CD4-positive, CD25-positive, alpha-beta regulatory T cell (primary cell): Measurements from ENCODE around the gene SRC. TPM values are rescaled to one million over a fixed set of nuclear protein-coding genes. Genes with fewer than 3 reads are reported as not detected.

Experiments
- ATAC-seq, 2 donors: fragments of 150-1000 bp; cut with Tn5 transposase; one replicate each; pipeline ENCODE4 v1.10.0; 2021; ENCODE audit warnings: low read depth in 2 of 2, moderate number of reproducible peaks in 2 of 2, moderate library complexity in 1 of 2
- DNase-seq, 3 donors: peaks; one replicate each; pipeline versions ENCODE4 v3.0.0 to v3.0.0-alpha.2; 2012 to 2022; ENCODE audit warnings: mixed read lengths in 1 of 3
- H3K27ac ChIP-seq: one replicate; pipeline ENCODE4 v1.7.0; 2013; ENCODE audit warnings: mild to moderate bottlenecking, low read length; ENCODE audit not compliant: insufficient read depth, poor library complexity, severe bottlenecking
- H3K27me3 ChIP-seq: one replicate; pipeline ENCODE4 v1.7.0; 2013; ENCODE audit warnings: low read length; ENCODE audit not compliant: control insufficient read depth, insufficient read depth
- H3K36me3 ChIP-seq: one replicate; pipeline ENCODE4 v1.7.0; 2013; ENCODE audit warnings: mild to moderate bottlenecking, low read length, moderate library complexity; ENCODE audit not compliant: control insufficient read depth, insufficient read depth
- H3K4me1 ChIP-seq: 2 replicates; pipeline ENCODE4 v1.7.0; 2013; ENCODE audit warnings: mild to moderate bottlenecking, low read length; ENCODE audit not compliant: insufficient read depth, control insufficient read depth, poor library complexity, severe bottlenecking
- H3K4me3 ChIP-seq: one replicate; pipeline ENCODE4 v1.7.0; 2013; ENCODE audit warnings: low read depth, mild to moderate bottlenecking, low read length, moderate library complexity
- H3K9me3 ChIP-seq, 2 experiments: 1 replicate in 1 of 2; 2 replicates in 1 of 2; pipeline ENCODE4 v1.7.0; 2013; ENCODE audit warnings: low read length in 2 of 2, mild to moderate bottlenecking in 1 of 2, moderate library complexity in 1 of 2; ENCODE audit not compliant: control insufficient read depth in 2 of 2
- H3K27ac Mint-ChIP-seq, 3 donors: one replicate each; pipeline ENCODE4 v1.8.0; 2020 to 2022; ENCODE audit warnings: mild to moderate bottlenecking in 3 of 3, mixed read lengths in 3 of 3, moderate library complexity in 2 of 3
- H3K27me3 Mint-ChIP-seq: one replicate; pipeline ENCODE4 v1.8.0; 2022; ENCODE audit warnings: mild to moderate bottlenecking, mixed read lengths
- H3K36me3 Mint-ChIP-seq: one replicate; pipeline ENCODE4 v1.8.0; 2020; ENCODE audit warnings: mixed read lengths
- H3K4me1 Mint-ChIP-seq, 4 donors: one replicate each; pipeline ENCODE4 v1.8.0; 2020 to 2022; ENCODE audit warnings: mixed read lengths in 4 of 4, mild to moderate bottlenecking in 1 of 4
- H3K4me3 Mint-ChIP-seq, 4 donors: one replicate each; pipeline ENCODE4 v1.8.0; 2020 to 2022; ENCODE audit warnings: mild to moderate bottlenecking in 4 of 4, mixed read lengths in 4 of 4, moderate library complexity in 3 of 4
- H3K9me3 Mint-ChIP-seq, 7 donors: one replicate each; pipeline ENCODE4 v1.8.0; 2020 to 2022; ENCODE audit warnings: mixed read lengths in 7 of 7, mild to moderate bottlenecking in 3 of 7, moderate library complexity in 2 of 7
- polyA plus RNA-seq, 4 donors: library from polyadenylated mRNA; unstranded; fragments of 300-500 nt; fragmentation: Illumina TruSeq; gene quantifications; one replicate each; pipeline ENCODE4 v1.2.3, GENCODE V29; 2021
- total RNA-seq: library from RNA; stranded (reverse); gene quantifications from one replicate; pipeline ENCODE4 v1.2.3, GENCODE V29; 2022

The SRC gene
- total and polyA plus RNA-seq, 5 donors from 2014 or later = 0.29 to 5.5 (median 0.56) TPM; not detected in 1

DNA sequence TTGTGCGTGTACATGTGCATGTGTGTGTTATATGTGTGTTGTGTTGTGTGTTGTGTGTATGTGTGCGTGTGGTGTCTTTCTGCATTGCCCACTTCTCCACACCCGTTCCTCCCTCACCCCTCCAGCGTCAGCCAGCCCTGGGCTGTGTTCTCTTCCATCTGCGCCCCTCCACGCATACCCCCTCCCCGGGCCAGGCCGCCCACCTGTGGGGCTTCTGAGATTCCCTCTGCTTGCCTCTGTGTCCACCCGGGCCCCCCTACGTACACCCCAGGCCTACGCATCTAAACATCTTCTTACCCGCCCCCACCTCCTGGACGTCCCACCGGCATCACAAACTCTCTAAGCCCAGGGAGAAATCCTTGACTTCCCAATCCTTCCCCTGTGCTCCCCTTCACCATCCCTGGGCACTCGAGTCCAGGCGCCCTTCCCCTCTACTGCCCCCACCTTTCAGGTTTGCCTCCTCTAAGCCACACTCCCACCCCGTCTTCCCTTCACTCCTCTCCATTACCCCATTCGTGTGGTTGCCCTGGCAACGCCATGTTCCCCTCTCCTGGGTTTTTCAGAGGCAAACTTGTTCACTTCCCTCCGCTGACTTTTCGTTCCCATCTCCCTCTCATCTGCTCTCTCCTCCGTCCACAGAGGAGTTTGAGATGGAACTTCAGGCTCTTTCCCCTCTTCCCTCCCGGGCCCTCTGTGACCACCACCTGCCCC, 93.4 kb downstream of the SRC start:
- peaks cover 5% of the 10 kb centered on the region for H3K27me3 Mint-ChIP-seq
- Histone ChIP-seq H3K36me3 (no peaks in the 10 kb centered on the region), H3K4me1 (no peaks in the 10 kb centered on the region), H3K27me3 (no peaks in the 10 kb centered on the region), H3K27ac (no peak overlapping the region), H3K4me3 (no peak overlapping the region), H3K9me3 (no peaks in the 10 kb centered on the region)
- no peaks in the 10 kb centered on the region for H3K4me1 Mint-ChIP-seq
- no peaks in the 10 kb centered on the region for H3K36me3 Mint-ChIP-seq
- ATAC-seq (no peak), DNase-seq (no peak)
- no peaks in the 10 kb centered on the region for H3K9me3 Mint-ChIP-seq
- peak overlapping the region in 1 of 3 donors; percentile 92 for H3K27ac Mint-ChIP-seq
- no peak overlapping the region for H3K4me3 Mint-ChIP-seq

GRCh38 chr20:37441023-37441422, 95.1 kb downstream of the SRC start:
- Mint-ChIP-seq H3K4me3 (no peak overlapping the region), H3K36me3 (no peaks in the 10 kb centered on the region), H3K27me3 (peaks cover 5% of the 10 kb centered on the region), H3K4me1 (peaks cover 0 to 2% (median 0%) of the 10 kb centered on the region in 4 donors), H3K27ac (no peak overlapping the region), H3K9me3 (no peaks in the 10 kb centered on the region)
- no peak for ATAC-seq
- no peak overlapping the region for H3K27ac ChIP-seq
- no peaks in the 10 kb centered on the region for H3K4me1 ChIP-seq
- no peak overlapping the region for H3K4me3 ChIP-seq
- DNase-seq = no peak
- H3K36me3 ChIP-seq = no peaks in the 10 kb centered on the region
- no peaks in the 10 kb centered on the region for H3K9me3 ChIP-seq
- no peaks in the 10 kb centered on the region for H3K27me3 ChIP-seq

GRCh38 chr20:37442547-37442946, 96.6 kb downstream of the SRC start:
- Mint-ChIP-seq H3K4me1 (peaks cover 0 to 2% (median 0%) of the 10 kb centered on the region in 4 donors), H3K4me3 (no peak overlapping the region), H3K27me3 (no peaks in the 10 kb centered on the region), H3K9me3 (peaks cover 0 to 1% (median 0%) of the 10 kb centered on the region in 7 donors), H3K36me3 (no peaks in the 10 kb centered on the region), H3K27ac (no peak overlapping the region)
- H3K4me1 ChIP-seq = no peaks in the 10 kb centered on the region
- no peaks in the 10 kb centered on the region for H3K9me3 ChIP-seq
- H3K27ac ChIP-seq = no peak overlapping the region
- ATAC-seq = no peak
- DNase-seq = no peak
- H3K36me3 ChIP-seq = no peaks in the 10 kb centered on the region
- H3K4me3 ChIP-seq = no peak overlapping the region
- H3K27me3 ChIP-seq = no peaks in the 10 kb centered on the region

GRCh38 chr20:37442986-37443385, 97.0 kb downstream of the SRC start:
- no peaks in the 10 kb centered on the region for H3K9me3 ChIP-seq
- DNase-seq (no peak), ATAC-seq (no peak)
- H3K27ac Mint-ChIP-seq = no peak overlapping the region
- no peaks in the 10 kb centered on the region for H3K27me3 Mint-ChIP-seq
- peaks cover 0 to 1% (median 0%) of the 10 kb centered on the region in 7 donors for H3K9me3 Mint-ChIP-seq
- no peaks in the 10 kb centered on the region for H3K27me3 ChIP-seq
- no peaks in the 10 kb centered on the region for H3K36me3 Mint-ChIP-seq
- peaks cover 0 to 2% (median 0%) of the 10 kb centered on the region in 4 donors for H3K4me1 Mint-ChIP-seq
- H3K4me1 ChIP-seq = no peaks in the 10 kb centered on the region
- no peaks in the 10 kb centered on the region for H3K36me3 ChIP-seq
- H3K4me3 ChIP-seq = no peak overlapping the region
- H3K4me3 Mint-ChIP-seq = no peak overlapping the region
- H3K27ac ChIP-seq = no peak overlapping the region

DNA sequence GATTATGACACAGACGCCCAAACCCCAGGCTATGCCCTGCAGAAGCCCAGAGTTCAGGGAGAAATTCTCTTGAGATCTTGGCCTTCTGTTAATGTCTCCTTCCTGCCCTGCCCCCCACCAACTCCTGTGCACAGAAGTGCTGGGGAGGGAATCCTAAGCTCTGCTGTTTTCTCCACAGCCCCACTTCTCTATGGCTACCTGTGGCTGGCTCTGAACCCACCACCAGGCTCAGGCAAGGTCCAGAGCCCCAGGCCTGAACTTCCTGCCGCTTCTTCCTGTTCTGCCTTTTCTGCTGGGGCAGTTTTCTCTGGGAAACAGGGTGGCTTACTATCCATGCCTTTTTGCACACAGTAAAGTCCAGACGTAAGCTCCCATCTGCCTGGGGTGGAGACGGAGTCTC, 97.7 kb downstream of the SRC start:
- no peaks in the 10 kb centered on the region for H3K36me3 Mint-ChIP-seq

DNA sequence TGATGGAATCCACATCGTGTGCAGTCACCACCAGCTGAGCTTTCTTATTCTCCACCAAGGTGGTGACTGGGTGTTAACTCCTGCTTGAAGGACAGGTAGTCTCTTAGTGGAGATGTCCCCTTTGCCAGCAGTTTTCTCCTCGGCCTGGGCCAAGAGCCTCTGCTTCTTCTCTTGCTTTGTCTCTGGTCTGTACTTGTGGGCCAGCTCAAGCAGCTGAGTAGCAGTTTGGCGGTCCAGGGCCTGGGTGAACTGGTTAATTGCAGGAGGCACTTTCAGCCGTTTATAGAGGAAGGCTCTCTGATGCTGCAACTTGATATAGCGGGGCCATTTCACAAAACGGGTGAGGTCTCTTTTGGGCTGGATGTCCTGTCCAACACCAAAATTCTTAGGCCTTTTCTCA, 99.1 kb downstream of the SRC start:
- peaks cover 0 to 2% (median 0%) of the 10 kb centered on the region in 4 donors for H3K4me1 Mint-ChIP-seq
- H3K4me3 Mint-ChIP-seq = no peak overlapping the region
- H3K27ac Mint-ChIP-seq = no peak overlapping the region
- no peaks in the 10 kb centered on the region for H3K36me3 Mint-ChIP-seq
- Histone ChIP-seq H3K36me3 (no peaks in the 10 kb centered on the region), H3K4me3 (no peak overlapping the region), H3K27ac (no peak overlapping the region), H3K27me3 (no peaks in the 10 kb centered on the region), H3K4me1 (no peaks in the 10 kb centered on the region), H3K9me3 (no peaks in the 10 kb centered on the region)
- peaks cover 0 to 1% (median 0%) of the 10 kb centered on the region in 7 donors for H3K9me3 Mint-ChIP-seq
- DNase-seq (no peak), ATAC-seq (no peak)
- no peaks in the 10 kb centered on the region for H3K27me3 Mint-ChIP-seq

More for the DNA sequence above, 97.7 kb downstream of the SRC start:
- Histone ChIP-seq H3K4me3 (no peak overlapping the region), H3K4me1 (no peaks in the 10 kb centered on the region), H3K27ac (no peak overlapping the region), H3K36me3 (no peaks in the 10 kb centered on the region), H3K27me3 (no peaks in the 10 kb centered on the region), H3K9me3 (no peaks in the 10 kb centered on the region)
- no peaks in the 10 kb centered on the region for H3K27me3 Mint-ChIP-seq
- DNase-seq = no peak
- H3K9me3 Mint-ChIP-seq = peaks cover 0 to 1% (median 0%) of the 10 kb centered on the region in 7 donors
- H3K4me3 Mint-ChIP-seq = no peak overlapping the region
- H3K27ac Mint-ChIP-seq = no peak overlapping the region
- peaks cover 0 to 2% (median 0%) of the 10 kb centered on the region in 4 donors for H3K4me1 Mint-ChIP-seq
- ATAC-seq = no peak

DNA sequence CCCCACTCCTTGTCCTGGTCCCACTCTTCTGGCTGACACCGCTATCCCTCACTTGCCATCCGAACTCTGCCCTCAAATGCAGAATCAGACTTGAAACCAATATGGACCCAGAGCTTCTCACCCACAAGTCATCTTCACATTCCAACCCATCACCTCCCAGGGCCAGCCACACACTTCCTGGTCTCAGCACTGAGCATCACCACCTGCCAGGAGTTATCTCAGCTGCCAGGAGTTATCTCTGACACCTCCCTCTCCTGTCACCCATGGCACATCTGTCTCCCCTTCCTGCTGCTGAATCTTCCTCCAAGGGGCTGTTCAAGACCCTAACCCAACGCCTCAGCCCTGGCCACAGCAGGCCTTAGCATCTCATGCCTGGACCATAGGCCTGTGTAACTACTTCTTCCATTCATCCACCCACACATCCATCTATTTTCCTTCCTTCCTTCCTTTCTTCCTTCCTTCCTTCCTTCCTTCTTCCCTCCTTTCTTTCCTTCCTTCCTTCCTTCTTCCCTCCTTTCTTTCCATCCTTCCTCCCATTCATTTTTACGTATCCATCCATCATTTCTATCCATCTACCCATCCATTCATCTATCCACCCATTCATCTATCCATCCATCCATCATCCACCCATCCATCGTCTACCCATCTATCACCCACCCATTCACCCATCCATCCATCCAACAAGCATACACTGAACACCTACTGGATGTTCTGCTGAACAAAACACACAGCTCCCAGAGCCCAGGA, 100.5 kb downstream of the SRC start:
- peaks cover 0 to 1% (median 0%) of the 10 kb centered on the region in 7 donors for H3K9me3 Mint-ChIP-seq
- DNase-seq = no peak
- peaks cover 0 to 2% (median 0%) of the 10 kb centered on the region in 4 donors for H3K4me1 Mint-ChIP-seq
- H3K27ac ChIP-seq = no peak overlapping the region
- no peaks in the 10 kb centered on the region for H3K27me3 Mint-ChIP-seq
- H3K36me3 Mint-ChIP-seq = no peaks in the 10 kb centered on the region
- no peaks in the 10 kb centered on the region for H3K4me1 ChIP-seq
- no peak overlapping the region for H3K27ac Mint-ChIP-seq
- no peak overlapping the region for H3K4me3 ChIP-seq
- no peaks in the 10 kb centered on the region for H3K27me3 ChIP-seq
- no peak overlapping the region for H3K4me3 Mint-ChIP-seq
- H3K9me3 ChIP-seq = no peaks in the 10 kb centered on the region
- ATAC-seq = no peak
- H3K36me3 ChIP-seq = no peaks in the 10 kb centered on the region
